Activated naive CD4-positive, alpha-beta T cell treated with anti-CD3 and anti-CD28 coated beads, Interleukin-2, amount 10 ng/mL, durations not matched to agents 7 days and 5 days (primary cell): Measurements from ENCODE around the gene PDE4DIP.
A peak's percentile ranks its signal among the peaks of the same experiment; 100 is the strongest.
"Not testable (repeated sequence)": the region's sequence is repeated elsewhere in the genome, so short reads cannot be mapped to it uniquely, and the experiment has no call there.

Source experiments
- CTCF ChIA-PET: fragments of 350-600 bp; sonication (Branson Sonifier 250); formaldehyde crosslinking; loops from one replicate; lab custom pipeline; 2021; ENCODE audit warnings: antibody characterized with exemption; lab: Charles Lee
- DNase-seq: peaks from one replicate; pipeline ENCODE4 v3.0.0-alpha.2; 2020
- H3K27ac Mint-ChIP-seq: one replicate; pipeline ENCODE4 v1.8.0; 2021; ENCODE audit warnings: mild to moderate bottlenecking, moderate library complexity, mixed read lengths
- H3K27me3 Mint-ChIP-seq: one replicate; pipeline ENCODE4 v1.8.0; 2021; ENCODE audit warnings: mild to moderate bottlenecking, mixed read lengths
- H3K36me3 Mint-ChIP-seq: one replicate; pipeline ENCODE4 v1.8.0; 2021; ENCODE audit warnings: mixed read lengths
- H3K4me1 Mint-ChIP-seq: one replicate; pipeline ENCODE4 v1.8.0; 2021; ENCODE audit warnings: mixed read lengths
- H3K4me3 Mint-ChIP-seq: one replicate; pipeline ENCODE4 v1.8.0; 2021; ENCODE audit warnings: mild to moderate bottlenecking, moderate library complexity, mixed read lengths
- H3K9me3 Mint-ChIP-seq: one replicate; pipeline ENCODE4 v1.8.0; 2021; ENCODE audit warnings: mixed read lengths

The PDE4DIP gene

GRCh38 chr1:148962127-148962857 is 118.1 kb downstream of the PDE4DIP start:
- H3K9me3 Mint-ChIP-seq, DNase-seq, H3K4me1 Mint-ChIP-seq, CTCF ChIA-PET, H3K27me3 Mint-ChIP-seq, H3K36me3 Mint-ChIP-seq, H3K4me3 Mint-ChIP-seq, H3K27ac Mint-ChIP-seq: not testable (repeated sequence)

- H3K4me3 Mint-ChIP-seq, CTCF ChIA-PET, DNase-seq, H3K27ac Mint-ChIP-seq, H3K4me1 Mint-ChIP-seq, H3K27me3 Mint-ChIP-seq, H3K9me3 Mint-ChIP-seq, H3K36me3 Mint-ChIP-seq: not testable (repeated sequence)
Observed at GRCh38 chr1:148966084-148966483, 121.9 kb downstream of the PDE4DIP start.

GRCh38 chr1:148967580-148967979 is 123.4 kb downstream of the PDE4DIP start:
- H3K27me3 Mint-ChIP-seq, H3K4me1 Mint-ChIP-seq, H3K4me3 Mint-ChIP-seq, DNase-seq, H3K9me3 Mint-ChIP-seq, CTCF ChIA-PET, H3K27ac Mint-ChIP-seq, H3K36me3 Mint-ChIP-seq: not testable (repeated sequence)

GRCh38 chr1:148968682-148969081 is 124.5 kb downstream of the PDE4DIP start:
- H3K27me3 Mint-ChIP-seq, H3K9me3 Mint-ChIP-seq, DNase-seq, H3K36me3 Mint-ChIP-seq, CTCF ChIA-PET, H3K4me3 Mint-ChIP-seq, H3K4me1 Mint-ChIP-seq, H3K27ac Mint-ChIP-seq: not testable (repeated sequence)

GRCh38 chr1:148969126-148969525 is 124.9 kb downstream of the PDE4DIP start:
- H3K27ac Mint-ChIP-seq, H3K9me3 Mint-ChIP-seq, H3K4me3 Mint-ChIP-seq, H3K27me3 Mint-ChIP-seq, CTCF ChIA-PET, H3K36me3 Mint-ChIP-seq, DNase-seq, H3K4me1 Mint-ChIP-seq: not testable (repeated sequence)

DNA sequence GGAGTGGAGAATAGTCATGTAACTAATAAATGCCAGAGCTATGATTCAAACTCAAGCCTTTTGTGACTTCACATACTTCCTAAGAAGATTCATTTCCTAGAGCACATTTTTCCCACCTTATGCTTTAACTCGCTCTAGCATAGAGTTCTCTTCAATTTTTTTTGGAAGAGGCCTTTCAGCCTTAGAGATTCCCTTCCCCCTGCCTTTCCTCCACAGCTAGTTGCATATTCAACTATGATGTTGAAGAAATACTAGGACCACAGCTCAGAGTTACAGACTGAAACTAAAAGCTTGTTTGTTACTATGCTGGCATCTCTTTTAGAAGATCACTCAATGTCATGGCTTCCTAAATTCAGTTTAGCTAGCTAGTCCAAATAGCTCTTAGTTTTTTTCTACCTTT is 131.2 kb downstream of the PDE4DIP start:
- H3K27me3 Mint-ChIP-seq, DNase-seq, H3K9me3 Mint-ChIP-seq, CTCF ChIA-PET: not testable (repeated sequence)
- H3K27ac Mint-ChIP-seq: peak overlapping the region; percentile 93
- peaks cover 19% of the 10 kb centered on the region for H3K4me1 Mint-ChIP-seq
- peaks cover 28% of the 10 kb centered on the region for H3K36me3 Mint-ChIP-seq
- peak overlapping the region; percentile 63 for H3K4me3 Mint-ChIP-seq

GRCh38 chr1:148975866-148976537 is 131.8 kb downstream of the PDE4DIP start:
- H3K36me3 Mint-ChIP-seq: peaks cover 31% of the 10 kb centered on the region
- H3K4me3 Mint-ChIP-seq: peak overlapping the region; percentile 63
- H3K9me3 Mint-ChIP-seq, DNase-seq, CTCF ChIA-PET, H3K27me3 Mint-ChIP-seq: not testable (repeated sequence)
- peaks cover 19% of the 10 kb centered on the region for H3K4me1 Mint-ChIP-seq
- H3K27ac Mint-ChIP-seq: peak overlapping the region; percentile 93

GRCh38 chr1:148977785-148978184 is 133.6 kb downstream of the PDE4DIP start:
- H3K4me1 Mint-ChIP-seq: peaks cover 19% of the 10 kb centered on the region
- H3K9me3 Mint-ChIP-seq, DNase-seq, CTCF ChIA-PET, H3K27me3 Mint-ChIP-seq, H3K4me3 Mint-ChIP-seq: not testable (repeated sequence)
- H3K36me3 Mint-ChIP-seq: peaks cover 49% of the 10 kb centered on the region
- H3K27ac Mint-ChIP-seq: peak overlapping the region; percentile 0

DNA sequence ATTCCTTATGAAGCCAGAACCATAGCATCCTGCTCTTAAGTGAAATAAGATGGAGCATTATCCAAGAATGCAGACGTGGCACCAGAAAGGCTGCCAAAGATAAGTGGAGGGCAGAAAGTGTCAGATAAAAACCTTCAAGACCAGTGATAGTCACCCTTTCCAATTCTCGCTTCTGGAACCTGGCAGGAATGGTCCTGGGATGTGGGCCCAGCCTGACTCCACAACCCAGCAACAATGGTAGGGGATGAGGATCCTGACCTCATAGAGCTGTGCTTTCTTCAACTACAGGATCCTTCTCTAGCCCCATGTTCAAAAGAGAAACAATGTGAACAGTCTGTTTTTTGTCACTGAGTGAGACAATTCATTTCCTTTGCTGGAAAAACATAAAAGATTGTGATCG is 145.2 kb downstream of the PDE4DIP start:
- H3K36me3 Mint-ChIP-seq, H3K4me1 Mint-ChIP-seq, H3K9me3 Mint-ChIP-seq, H3K27ac Mint-ChIP-seq, H3K4me3 Mint-ChIP-seq, DNase-seq, CTCF ChIA-PET: not testable (repeated sequence)
- peaks cover 13% of the 10 kb centered on the region for H3K27me3 Mint-ChIP-seq

GRCh38 chr1:148990233-148990788 is 146.1 kb downstream of the PDE4DIP start:
- H3K27me3 Mint-ChIP-seq: peaks cover 13% of the 10 kb centered on the region
- H3K4me1 Mint-ChIP-seq, H3K36me3 Mint-ChIP-seq, H3K4me3 Mint-ChIP-seq, H3K9me3 Mint-ChIP-seq, CTCF ChIA-PET, H3K27ac Mint-ChIP-seq, DNase-seq: not testable (repeated sequence)

DNA sequence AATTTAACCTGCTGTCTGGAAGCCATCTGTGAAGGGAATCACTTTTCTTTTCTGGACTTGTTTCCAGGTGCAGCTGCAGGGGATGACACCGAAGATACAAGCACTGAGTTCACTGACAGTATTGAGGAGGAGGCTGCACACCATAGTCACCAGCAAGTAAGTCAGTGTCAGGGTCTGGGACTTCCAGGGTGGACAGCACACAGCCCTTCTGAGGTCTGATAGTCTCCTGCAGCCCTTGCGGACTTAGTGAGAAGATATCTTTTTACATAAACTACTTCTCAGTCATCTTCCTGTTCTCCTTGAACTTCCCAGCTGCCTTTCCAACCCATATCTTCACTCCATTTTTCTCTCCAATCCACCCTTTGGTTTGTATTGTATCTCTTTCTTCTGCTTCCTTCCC is 147.6 kb downstream of the PDE4DIP start:
- peaks cover 13% of the 10 kb centered on the region for H3K27me3 Mint-ChIP-seq
- H3K4me1 Mint-ChIP-seq, H3K9me3 Mint-ChIP-seq, H3K36me3 Mint-ChIP-seq, H3K27ac Mint-ChIP-seq, DNase-seq, CTCF ChIA-PET, H3K4me3 Mint-ChIP-seq: not testable (repeated sequence)

DNA sequence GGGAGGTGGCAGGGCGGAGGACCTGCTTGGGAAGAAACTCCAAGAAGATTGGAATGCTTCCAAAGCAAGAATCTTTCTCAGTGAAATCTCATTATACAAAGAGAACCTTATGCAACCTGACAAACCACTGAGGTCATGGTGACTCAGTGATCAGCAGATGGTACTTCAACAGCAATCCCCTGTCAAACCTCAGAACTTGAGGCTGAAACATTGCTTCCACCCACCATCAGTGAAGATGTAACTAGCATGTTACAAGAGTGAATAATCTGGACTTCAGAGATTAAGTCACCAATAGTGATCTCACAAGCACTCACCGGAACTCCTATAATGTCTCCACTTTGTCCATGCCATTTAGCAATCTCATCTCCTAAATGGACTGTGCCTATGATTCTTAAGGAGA is 148.1 kb downstream of the PDE4DIP start:
- H3K4me3 Mint-ChIP-seq, H3K9me3 Mint-ChIP-seq, H3K36me3 Mint-ChIP-seq, H3K27ac Mint-ChIP-seq, DNase-seq, CTCF ChIA-PET, H3K4me1 Mint-ChIP-seq: not testable (repeated sequence)
- H3K27me3 Mint-ChIP-seq: peaks cover 13% of the 10 kb centered on the region

- H3K9me3 Mint-ChIP-seq, H3K4me3 Mint-ChIP-seq, H3K27me3 Mint-ChIP-seq, H3K36me3 Mint-ChIP-seq, H3K4me1 Mint-ChIP-seq, DNase-seq, H3K27ac Mint-ChIP-seq, CTCF ChIA-PET: not testable (repeated sequence)
Observed at GRCh38 chr1:148996449-148997224, 152.4 kb downstream of the PDE4DIP start.

GRCh38 chr1:148997405-148997804 is 153.2 kb downstream of the PDE4DIP start:
- DNase-seq, H3K27me3 Mint-ChIP-seq, H3K9me3 Mint-ChIP-seq, H3K4me3 Mint-ChIP-seq, CTCF ChIA-PET, H3K4me1 Mint-ChIP-seq, H3K27ac Mint-ChIP-seq, H3K36me3 Mint-ChIP-seq: not testable (repeated sequence)
